Amygdala (tissue), 56 donors: ENCODE results near the gene APOL2.
"Not testable (repeated sequence)": the region's sequence is repeated elsewhere in the genome, so short reads cannot be mapped to it uniquely, and the experiment has no call there.

Experiments used
- DNase-seq, 56 donors: peaks; one replicate each; lab custom pipeline; 2025; lab: John Stamatoyannopoulos, UW

The APOL2 gene

GRCh38 chr22:36239401-36240171 is at the start of gene APOL2:
TSS of gene APOL2 (minus strand) at chr22:36239527. CDS start at chr22:36233162, 6,365 bp downstream.
- peak in 55 of 56 donors; percentile 20 to 91 (median 79) for DNase-seq

GRCh38 chr22:36288571-36289405 is 49.5 kb upstream of the APOL2 start:
- DNase-seq: no peak

- no peak for DNase-seq
These were observed 48.7 kb upstream of the APOL2 start for GRCh38 chr22:36287881-36288515.

- DNase-seq: peak in 52 of 56 donors; percentile 12 to 83 (median 51)
These were observed 47.0 kb upstream of the APOL2 start for GRCh38 chr22:36286096-36286957.

GRCh38 chr22:36285545-36285944 is 46.2 kb upstream of the APOL2 start:
- no peak for DNase-seq

GRCh38 chr22:36285017-36285416 is 45.7 kb upstream of the APOL2 start:
- no peak for DNase-seq

GRCh38 chr22:36284171-36284571 is 44.8 kb upstream of the APOL2 start:
- no peak for DNase-seq

- peak in 1 of 56 donors; percentile 5 for DNase-seq
These were observed 43.1 kb upstream of the APOL2 start for GRCh38 chr22:36282328-36282831.

GRCh38 chr22:36281781-36282327 is 42.5 kb upstream of the APOL2 start:
- DNase-seq: no peak

GRCh38 chr22:36280379-36280778 is 41.1 kb upstream of the APOL2 start:
- no peak for DNase-seq

GRCh38 chr22:36279219-36279666 is 39.9 kb upstream of the APOL2 start:
- no peak for DNase-seq

- peak in 29 of 56 donors; percentile 8 to 66 (median 30) for DNase-seq
These were observed 38.4 kb upstream of the APOL2 start for GRCh38 chr22:36277482-36278291.

GRCh38 chr22:36274531-36274930 is 35.2 kb upstream of the APOL2 start:
- no peak for DNase-seq

- not testable (repeated sequence) for DNase-seq
These were observed 32.6 kb upstream of the APOL2 start for GRCh38 chr22:36271951-36272350.

GRCh38 chr22:36271231-36271630 is 31.9 kb upstream of the APOL2 start:
- DNase-seq: not testable (repeated sequence)

GRCh38 chr22:36267896-36268485 is 28.7 kb upstream of the APOL2 start:
- no peak for DNase-seq

GRCh38 chr22:36267058-36267457 is 27.7 kb upstream of the APOL2 start:
- no peak for DNase-seq
